Activated CD4-positive, alpha-beta T cell treated with anti-CD3 and anti-CD28 coated beads, Interleukin-2, Interleukin-6, amounts not matched to agents 100 ng/mL and 50 ng/mL, durations not matched to agents 16 hours and 8 hours (primary cell): ENCODE measurements around the gene TMEM132D.
"Not testable (repeated sequence)": the region's sequence is repeated elsewhere in the genome, so short reads cannot be mapped to it uniquely, and the experiment has no call there.

Experiments
- DNase-seq: peaks from one replicate; pipeline ENCODE4 v3.0.0-alpha.2; 2020

The TMEM132D gene

DNA sequence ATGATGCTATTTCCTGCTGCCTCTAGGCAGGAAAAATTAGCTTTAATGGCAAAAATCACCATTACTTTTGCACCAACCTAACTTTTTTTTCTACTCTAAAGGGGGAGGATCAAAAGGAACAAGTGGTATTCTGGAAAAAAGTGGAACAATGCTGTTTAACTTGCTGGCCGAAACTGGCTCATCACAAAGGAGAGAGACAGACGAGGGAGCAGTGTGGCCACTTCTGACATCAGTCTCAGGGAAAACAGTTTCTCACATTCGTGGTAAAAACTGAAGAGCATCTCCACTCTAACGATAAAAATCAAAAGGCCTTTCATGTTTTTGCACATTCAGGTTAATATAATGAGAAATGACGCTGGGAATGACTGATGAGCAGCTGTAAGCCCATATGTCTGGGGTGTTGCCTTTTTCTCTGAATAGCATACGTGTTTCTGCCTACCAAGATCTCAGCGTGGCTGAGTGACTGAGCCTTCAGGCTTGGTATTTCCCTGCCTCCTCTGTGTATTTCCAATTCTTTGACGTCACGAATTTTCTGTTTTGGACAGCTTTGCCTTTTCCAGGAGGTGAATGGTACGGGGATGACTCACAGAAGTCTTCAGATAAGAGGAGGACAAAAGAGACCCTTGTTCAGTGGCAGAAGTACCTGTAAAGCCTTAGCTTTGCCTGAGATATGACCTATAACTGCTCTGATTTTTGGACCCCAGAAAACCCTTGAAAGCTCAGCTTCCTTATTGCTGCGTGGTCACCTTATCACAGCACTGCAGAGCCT lies 691.8 kb downstream of the TMEM132D start:
- no peak for DNase-seq

DNA sequence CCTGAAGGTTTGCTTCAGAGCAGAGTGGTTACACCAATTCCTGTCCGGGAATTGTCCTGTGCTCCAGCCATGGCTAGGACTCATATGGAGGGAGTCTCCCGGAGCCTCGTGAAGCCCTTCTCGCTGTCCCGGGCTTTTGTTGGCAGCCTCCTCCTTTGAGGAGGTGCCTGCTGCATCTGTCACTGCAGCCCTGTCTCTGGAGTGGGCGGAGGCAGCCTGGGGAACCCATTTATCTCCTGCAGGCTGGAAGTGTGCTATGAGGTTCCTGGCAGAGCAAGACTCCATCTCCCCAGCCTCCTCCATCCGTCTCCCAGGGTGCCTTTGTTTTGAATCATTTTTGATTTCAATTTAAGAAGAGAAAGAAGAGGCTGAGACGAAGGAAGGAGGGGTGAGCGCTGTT lies 695.3 kb downstream of the TMEM132D start:
- DNase-seq = no peak

DNA sequence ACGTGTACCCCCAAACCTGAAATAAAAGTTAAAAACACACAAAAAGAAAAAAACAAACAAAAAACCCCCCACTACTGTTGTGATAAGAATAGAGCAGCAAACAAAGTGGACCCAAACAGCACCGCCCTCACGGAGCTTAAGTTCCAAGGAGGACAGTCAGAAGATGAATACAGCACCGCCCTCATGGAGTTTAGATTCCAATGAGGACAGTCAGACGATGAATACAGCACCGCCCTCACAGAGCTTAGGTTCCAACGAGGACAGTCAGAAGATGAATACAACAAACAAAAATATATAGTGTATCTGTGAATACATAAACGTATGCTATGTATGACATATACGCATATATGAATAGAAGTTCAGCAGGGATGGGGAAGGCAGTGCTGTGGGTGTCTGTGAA lies 696.7 kb downstream of the TMEM132D start:
- DNase-seq = no peak

DNA sequence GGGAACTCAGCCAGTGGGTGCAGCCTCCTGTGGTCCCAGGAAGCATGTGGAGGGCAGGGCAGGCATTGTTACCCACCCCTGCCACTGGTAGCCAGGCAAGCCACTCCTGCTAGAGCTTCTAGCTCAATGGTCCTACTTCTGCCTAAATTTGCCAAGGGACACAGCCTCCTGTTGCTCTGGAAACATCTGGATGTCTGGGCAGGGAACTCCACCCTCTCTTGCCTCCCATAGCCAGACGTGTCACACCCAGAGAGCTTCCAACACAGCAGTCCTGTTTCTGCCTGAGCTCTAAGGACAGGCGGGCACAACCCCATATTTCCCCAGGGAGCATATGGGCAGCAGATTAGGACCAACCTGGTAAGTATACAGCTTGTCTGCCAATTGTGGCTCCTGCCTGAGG lies 700.4 kb downstream of the TMEM132D start:
- no peak for DNase-seq

DNA sequence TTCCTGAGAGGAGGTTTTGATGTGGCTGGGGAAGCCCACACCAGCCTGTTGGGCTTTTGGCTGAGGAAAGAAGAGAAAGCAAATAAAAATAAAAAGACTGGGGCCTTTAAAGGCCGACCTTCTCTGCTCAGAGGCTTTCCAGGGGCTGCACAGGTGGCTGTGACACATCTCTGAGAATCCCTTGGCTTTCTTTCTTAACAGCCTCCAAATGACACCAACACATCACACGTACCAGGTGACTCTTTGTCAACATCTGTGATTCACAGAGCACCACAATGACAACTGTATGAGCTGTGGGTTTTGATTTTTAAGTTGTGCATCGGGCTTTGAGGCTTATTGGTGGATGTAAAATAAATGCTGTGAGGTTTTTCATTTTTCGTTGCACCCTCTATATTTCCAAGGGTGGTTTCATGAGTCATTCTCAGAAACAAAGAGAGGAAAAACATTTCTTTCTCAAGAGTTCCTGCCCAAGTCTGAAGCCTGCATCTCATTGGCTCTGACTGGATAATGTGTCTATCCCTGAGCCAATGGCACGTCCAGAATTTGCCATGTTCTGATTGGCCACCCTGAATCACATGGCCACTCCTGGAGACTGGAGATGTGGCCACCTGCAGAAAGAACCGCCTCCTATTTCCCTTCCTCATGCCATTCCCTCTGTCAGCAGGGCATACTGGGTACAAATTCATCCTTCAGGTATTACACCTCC lies 701.6 kb downstream of the TMEM132D start:
- no peak for DNase-seq

DNA sequence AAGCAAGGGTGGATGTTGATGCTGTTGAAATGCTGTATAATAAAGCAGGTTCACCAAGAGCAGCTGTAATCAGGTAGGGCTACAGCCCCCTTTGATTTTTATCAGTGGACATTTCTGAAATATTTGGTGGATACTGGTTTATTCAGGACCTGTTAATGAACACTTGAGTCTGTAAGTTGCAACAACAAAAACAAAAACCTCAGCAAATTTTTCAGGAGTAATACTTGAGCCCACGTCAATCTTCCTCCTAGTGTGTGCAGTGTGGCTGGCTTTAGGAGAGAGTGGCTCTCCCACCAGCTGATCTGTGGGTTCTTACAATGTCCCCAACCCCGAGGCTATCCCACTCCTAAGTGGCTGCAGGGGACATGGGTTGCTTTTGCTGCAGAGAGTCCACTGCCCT lies 702.8 kb downstream of the TMEM132D start:
- no peak for DNase-seq

DNA sequence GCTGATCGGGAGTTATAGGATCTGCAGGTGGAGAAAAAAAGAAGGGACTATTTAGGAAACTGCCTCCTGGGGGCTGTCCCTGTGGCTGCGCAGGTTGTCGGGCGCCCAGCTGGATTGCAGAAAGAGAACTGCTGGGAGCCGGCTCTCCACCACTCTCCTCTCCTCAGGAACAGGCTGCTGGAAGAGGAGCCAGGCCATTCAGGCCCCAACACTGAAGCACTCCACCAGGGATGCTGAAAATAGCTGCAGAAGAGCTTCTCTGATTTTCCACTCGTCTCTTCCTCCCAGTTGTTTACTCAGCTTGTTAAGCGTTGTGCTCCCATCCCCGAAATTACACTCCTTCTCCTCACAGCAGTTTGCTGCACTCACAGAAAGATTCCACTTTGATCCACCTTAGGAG lies 703.2 kb downstream of the TMEM132D start:
- no peak for DNase-seq

DNA sequence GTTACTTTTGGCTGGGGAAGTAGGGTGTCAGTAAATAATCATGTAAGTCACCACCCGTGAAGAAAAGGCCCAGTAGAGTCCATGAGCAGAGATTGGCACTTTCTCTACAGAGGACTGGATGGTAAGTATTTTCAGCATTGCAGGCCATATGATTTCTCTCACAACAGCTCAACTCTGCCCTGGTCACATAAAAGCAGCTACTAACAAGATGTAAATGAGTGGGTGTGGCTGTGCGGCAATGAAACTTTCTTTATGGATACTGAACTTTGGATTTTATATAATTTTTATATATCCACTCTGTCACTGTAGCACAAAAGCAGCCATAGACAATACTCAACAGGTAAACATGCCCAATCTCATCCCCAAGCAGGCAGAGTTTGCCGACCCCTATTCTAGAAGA lies 706.9 kb downstream of the TMEM132D start:
- DNase-seq = no peak

DNA sequence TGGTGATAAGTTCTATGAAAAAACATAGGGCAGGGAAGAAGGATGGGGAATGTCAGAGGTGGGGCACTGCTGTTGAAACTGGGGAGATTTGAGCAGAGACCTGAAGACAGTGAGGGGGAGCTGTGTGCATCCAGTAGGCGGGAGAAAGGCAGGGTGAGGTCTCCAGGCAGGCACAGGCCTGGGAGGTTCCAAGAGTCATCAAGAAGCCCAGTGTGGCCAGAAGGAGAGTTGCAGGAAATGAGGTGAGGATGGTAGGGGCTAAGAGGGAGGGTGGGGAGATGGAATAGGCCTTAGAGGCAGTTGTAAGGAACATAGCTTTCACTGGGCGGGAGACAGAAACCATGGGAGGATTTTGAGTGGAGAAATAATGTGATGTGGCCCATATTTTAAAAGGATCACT lies 708.7 kb downstream of the TMEM132D start:
- DNase-seq = no peak

DNA sequence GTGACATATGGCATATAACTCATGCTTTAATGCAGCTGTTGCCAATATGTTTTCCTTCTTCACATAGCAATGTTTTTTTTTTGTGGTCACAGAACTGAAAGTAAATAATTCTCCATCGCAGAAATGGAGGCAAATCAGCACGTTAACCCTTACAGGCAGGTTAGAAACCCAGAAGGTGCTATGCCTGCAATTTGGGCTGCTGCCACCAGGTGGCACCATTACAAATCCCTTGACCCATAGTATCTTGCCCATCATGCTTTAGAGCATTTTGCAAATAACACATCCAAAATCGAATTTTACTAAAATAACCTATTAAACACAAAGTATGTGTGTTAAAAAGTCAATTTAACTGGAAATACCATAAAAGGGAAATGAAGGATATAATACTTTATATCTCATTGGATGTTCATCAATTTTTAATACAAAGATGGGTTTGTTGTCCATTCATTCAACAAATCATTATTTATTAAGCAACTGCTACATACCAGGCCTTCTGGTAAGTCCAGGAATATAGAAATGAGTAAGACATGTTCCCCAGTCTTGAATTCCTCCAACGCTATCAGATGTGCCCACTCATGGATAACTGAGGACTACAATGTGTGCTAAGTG lies 710.5 kb downstream of the TMEM132D start:
- peak; percentile 37 for DNase-seq

DNA sequence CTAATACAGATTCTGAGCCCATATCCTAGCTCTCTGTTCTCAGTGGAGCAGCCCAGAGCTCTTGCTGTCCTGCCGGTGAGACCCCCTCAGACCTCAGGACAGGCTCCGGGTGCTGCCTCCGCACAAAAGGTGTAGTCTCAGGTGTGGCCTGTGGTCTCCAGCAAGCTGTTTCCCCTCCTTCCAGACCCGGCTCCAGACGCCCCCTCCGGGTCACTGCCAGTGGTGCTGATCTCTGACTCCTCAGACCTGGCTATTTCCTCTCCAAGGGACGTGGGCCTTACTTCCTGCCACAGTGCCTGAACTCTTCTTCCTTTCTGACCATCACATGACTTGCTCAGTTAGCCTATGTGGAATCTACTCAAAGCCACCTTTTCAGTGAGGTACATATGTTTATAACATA lies 713.0 kb downstream of the TMEM132D start:
- DNase-seq = no peak

DNA sequence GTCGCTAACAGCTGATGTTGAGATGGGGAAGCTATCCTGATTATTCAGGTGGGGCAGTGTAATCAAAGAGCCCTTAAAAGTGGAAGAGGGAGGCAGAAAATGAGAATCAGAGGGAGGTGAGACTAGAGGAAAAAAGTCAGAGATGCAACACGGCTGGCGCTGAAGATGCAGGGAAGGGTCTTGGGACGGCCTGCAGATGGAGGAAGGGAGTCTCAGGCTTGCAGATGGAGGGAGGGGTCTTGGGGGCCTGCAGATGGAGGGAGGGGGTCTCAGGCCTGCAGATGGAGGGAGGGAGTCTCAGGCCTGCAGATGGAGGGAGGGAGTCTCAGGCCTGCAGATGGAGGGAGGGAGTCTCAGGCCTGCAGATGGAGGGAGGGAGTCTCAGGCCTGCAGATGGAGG lies 713.9 kb downstream of the TMEM132D start:
- DNase-seq = not testable (repeated sequence)

DNA sequence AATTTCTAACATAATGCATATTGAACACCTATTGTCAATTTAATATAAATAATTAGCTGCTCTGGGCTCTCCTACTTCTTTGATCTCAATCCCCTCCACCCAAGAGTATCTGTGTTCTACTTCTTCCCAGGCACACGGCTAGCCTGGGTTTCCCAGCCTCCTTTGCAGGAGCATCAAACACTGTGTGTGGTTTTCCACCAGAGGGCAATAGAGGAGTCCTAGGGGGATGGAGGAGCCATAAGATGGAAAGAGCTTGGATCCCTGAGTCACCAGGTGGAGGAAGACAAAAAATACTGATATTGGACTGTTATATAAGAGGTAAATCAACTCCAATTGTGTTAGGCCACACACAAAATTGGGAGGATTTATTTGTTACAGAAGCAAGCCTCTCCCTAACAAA lies 716.9 kb downstream of the TMEM132D start:
- DNase-seq = no peak

DNA sequence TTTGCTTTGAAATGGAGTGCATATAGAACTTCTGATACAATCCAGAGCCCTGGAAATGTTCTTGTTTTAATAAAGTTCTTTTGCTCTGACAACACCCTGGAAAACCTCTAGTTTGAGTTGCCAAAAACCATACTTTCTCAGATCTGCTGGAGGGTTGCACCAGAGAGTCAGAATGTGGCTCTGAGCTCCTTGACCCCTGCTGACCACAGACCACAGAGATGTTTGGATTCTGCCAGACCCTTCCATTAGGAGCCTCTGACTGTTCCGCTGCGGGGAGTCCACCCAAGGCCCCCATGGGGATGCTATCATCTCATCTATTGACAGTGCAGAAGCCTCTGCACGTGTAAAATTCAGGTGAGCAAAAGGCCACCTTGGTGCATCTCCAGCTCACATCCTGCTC lies 718.0 kb downstream of the TMEM132D start:
- DNase-seq = no peak

DNA sequence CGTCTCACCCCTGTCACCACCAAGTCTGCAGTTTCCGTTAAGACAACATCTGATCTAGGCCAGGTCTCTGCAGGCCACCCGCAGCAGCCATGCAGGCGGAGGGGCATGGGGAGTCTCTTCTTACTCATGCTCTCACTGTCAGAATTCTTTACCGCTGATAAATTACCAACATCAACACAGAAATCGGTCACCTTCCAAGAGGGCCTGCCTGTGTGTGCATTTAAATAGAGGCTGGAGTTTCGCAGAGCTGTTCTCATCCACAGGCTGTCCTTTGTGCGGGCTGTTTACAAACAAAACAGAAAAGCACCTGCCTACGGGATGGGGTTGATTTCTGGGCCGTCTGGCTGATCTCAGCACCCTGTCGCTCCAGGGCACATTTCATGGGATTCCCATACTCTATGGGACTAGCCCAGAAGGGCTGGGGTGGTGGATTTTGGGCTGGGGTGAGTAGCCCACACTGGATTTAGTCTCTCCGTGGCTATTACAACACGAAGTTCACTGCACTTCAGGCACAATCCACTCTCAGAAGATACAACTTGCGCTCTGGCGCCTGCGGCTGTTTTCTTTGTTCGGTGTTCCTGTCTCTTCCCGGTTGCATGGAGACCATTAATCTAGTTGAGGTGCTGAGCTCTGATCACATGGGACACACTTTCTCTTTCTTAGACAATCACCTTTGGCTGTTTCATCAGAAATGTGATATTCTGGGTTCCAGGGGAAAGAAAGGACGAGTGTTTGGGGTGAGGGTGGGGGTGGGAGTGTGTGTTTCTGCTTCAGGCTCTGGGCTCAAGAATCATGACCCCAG lies 719.5 kb downstream of the TMEM132D start:
- DNase-seq = no peak

DNA sequence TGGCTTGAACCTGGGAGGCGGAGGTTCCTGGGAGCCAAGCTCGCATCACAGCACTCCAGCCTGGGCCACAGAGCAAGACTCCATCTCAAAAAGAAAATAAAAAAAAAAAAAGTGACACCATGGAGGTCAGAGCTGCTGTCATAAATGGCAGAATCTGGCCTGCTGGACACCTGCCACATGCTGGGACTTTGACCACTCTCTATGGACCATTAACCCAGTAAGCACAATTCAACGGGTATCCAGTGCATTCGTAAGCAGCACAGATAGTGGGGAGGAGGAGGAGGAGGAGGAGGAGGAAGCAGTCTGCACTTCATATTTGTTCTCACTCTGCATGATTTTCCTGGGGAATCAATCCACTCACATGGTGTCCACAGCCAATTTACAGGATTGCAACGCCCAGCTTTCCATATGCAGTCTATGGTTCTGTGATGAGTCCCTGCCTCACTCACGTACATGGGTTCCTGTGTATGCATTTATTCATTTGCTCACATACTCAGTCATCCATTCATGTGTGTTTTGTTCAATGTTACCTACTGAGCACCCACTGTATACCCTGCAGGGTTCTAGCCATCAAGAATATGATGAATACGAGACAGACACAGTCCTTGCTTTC lies 723.8 kb downstream of the TMEM132D start:
- no peak for DNase-seq

DNA sequence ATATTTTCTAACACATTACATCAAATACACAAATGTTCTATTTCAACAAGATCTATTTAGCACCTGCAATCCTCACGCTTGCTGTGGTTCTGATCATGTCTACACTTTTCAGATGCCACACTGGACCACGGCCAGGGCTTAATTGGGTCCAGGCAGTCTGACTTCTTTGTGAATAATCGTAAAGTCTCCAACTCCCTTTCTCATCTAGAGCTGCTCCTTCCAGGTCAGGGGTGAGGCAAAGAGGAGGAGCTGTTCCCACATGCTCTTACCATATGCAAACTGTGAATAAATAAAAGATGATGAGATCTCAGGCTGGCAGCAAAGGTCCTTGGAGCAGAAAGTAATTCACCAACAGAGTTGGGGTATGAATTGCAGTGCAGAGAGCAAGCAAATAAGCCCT lies 733.9 kb downstream of the TMEM132D start:
- no peak for DNase-seq

DNA sequence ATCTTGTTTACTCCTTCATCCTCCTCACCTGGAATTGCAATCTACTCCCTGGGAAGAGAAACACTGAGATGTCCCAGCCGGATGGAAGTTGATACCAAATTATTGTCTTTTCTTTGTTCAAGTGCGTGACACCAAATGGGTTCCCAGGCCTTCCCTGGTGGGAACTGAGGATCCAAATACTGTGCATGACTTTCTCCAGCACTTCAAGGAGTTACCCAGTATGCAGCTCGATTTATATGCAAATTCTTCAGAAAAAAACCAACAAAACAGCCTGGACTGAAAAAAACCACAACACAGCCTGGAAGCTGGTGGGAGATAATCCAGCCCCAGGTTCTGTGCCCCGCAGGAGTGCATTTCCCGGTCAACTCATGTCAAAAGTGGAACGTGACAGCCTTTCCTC lies 740.0 kb downstream of the TMEM132D start:
- no peak for DNase-seq

DNA sequence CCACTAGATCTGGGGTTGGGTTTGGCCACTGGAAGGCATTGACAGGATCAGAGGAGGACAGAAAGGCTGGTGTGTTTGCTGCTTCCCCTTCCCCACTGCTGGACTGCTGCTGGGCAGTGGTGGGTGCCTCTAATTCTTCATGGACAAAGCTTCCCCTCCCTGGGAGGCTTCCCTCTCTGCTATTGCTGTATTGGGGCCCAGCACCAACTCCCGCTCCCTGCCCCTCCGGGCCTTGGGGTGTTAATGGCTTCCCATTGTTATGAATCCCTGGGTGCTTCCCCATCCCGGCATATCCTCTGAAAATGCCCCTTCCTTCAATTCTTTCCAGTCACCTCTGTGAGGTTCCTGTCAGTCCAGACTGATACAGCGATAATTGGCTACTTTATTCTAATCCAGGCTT lies 740.4 kb downstream of the TMEM132D start:
- no peak for DNase-seq

DNA sequence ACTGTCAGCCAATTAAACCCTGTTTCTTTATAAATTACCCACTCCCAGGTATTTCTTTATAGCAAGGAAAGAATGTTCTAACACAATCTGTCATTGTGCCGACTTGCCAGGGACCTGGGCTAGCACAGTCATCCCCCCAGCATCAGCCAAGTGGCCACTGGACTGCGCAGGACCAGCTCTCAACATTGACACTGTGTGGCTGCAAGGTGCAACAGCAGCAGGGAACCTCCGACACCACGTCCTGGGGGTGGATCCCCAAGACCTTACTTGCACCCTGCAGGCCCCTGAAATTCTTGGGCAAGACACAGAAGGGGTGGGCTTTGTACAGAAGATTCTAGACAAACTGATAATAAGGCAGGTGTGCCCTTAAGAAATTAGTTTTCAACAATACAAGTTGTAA lies 741.0 kb downstream of the TMEM132D start:
- no peak for DNase-seq

DNA sequence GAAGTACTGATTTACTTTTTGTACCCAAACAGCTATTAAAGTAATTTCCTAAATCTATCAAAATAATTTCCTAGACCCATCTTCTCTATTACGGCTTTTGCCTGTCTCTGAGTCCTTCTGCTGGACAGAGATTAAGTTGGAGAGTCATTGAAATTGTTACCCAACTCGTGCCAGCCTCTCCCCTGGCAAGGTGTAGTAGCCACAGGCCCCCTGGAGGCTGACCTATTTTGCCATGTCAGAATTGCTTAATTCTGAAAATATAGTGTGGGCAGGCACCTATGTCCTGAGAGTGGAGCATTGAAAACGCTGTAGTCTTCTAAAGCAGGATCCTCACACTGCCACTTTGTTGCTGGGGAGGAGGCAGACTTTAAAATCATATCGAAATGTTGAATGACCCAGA lies 742.3 kb downstream of the TMEM132D start:
- no peak for DNase-seq

DNA sequence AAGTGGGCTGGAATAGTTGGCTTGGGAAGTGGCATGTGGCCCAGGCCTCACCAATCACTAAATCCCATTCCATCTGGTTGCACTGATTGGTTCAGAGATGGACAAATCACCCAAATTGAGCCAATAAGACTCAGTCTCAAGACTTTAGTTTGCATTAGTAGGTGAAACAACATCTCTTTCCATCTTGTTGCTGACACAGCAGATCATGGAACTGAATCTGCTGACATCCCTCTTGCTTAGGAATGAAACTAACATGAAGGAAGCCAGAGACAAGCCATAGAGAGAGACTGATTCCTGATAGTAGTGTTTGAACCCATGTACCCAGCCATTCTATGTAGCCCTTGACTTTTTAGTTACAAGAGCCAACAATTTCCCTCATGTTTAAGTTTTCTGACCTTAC lies 743.5 kb downstream of the TMEM132D start:
- DNase-seq = no peak
